Activated CD8-positive, alpha-beta memory T cell treated with anti-CD3 and anti-CD28 coated beads, Interleukin-2, amount 10 ng/mL, durations not matched to agents 7 days and 5 days (primary cell): Measurements from ENCODE around the gene KRAS. TPM values are rescaled to one million over a fixed set of nuclear protein-coding genes. Genes with fewer than 3 reads are reported as not detected.

Source experiments
- ATAC-seq: fragments of 150-1000 bp; cut with Tn5 transposase; one replicate; pipeline ENCODE4 v1.10.0; 2021; ENCODE audit warnings: moderate library complexity
- CTCF ChIA-PET: fragments of 350-600 bp; sonication (Branson Sonifier 250); formaldehyde crosslinking; loops from one replicate; lab custom pipeline; 2021; ENCODE audit warnings: antibody characterized with exemption; lab: Charles Lee
- DNase-seq: peaks from one replicate; pipeline ENCODE4 v3.0.0-alpha.2; 2020
- H3K27ac Mint-ChIP-seq: one replicate; pipeline ENCODE4 v1.8.0; 2021; ENCODE audit warnings: mild to moderate bottlenecking, mixed read lengths
- H3K27me3 Mint-ChIP-seq: one replicate; pipeline ENCODE4 v1.8.0; 2021; ENCODE audit warnings: mixed read lengths
- H3K36me3 Mint-ChIP-seq: one replicate; pipeline ENCODE4 v1.8.0; 2021; ENCODE audit warnings: mild to moderate bottlenecking, mixed read lengths
- H3K4me1 Mint-ChIP-seq: one replicate; pipeline ENCODE4 v1.8.0; 2021; ENCODE audit warnings: mixed read lengths
- H3K4me3 Mint-ChIP-seq: one replicate; pipeline ENCODE4 v1.8.0; 2021; ENCODE audit warnings: mild to moderate bottlenecking, moderate library complexity, mixed read lengths
- H3K9me3 Mint-ChIP-seq: one replicate; pipeline ENCODE4 v1.8.0; 2022; ENCODE audit warnings: low read depth, mixed read lengths
- total RNA-seq, 2 experiments: library from RNA; stranded (reverse); gene quantifications; one replicate each; pipeline ENCODE4 v1.2.3, GENCODE V29; 2021

KRAS gene
- total RNA-seq, 2 experiments from 2014 or later, result 33.7 to 41.6 TPM

DNA sequence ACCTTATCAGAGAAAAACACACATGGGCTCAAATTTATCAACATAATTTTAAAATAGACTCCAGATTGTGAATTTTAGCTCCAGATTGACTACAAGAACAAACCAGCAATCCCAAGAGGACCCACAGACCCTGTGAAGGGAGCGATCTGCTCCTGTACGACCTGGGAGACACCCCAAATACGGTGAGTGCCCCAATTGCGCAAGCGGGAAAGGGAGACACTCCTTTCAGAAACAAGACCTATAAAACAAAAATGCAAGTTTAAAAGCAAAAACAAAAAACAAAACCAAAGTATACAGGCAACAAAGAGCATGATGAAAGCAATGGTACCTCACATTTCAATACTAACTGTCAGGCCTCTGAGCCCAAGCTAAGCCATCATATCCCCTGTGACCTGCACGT lies 87.9 kb downstream of the KRAS start:
- no peak overlapping the region for H3K4me3 Mint-ChIP-seq
- no peaks in the 10 kb centered on the region for H3K36me3 Mint-ChIP-seq
- no peaks in the 10 kb centered on the region for H3K4me1 Mint-ChIP-seq
- DNase-seq (no peak), ATAC-seq (no peak)
- H3K27ac Mint-ChIP-seq, result no peak overlapping the region
- H3K27me3 Mint-ChIP-seq, result peaks cover 3% of the 10 kb centered on the region
- no peaks in the 10 kb centered on the region for H3K9me3 Mint-ChIP-seq
- CTCF ChIA-PET, result interaction anchor here (0.7 to 1.2 kb wide), 3 partner anchors 9 to 225 kb away, joined by 3 to 6 read pairs (median 4); no protein-coding TSS in a partner anchor

DNA sequence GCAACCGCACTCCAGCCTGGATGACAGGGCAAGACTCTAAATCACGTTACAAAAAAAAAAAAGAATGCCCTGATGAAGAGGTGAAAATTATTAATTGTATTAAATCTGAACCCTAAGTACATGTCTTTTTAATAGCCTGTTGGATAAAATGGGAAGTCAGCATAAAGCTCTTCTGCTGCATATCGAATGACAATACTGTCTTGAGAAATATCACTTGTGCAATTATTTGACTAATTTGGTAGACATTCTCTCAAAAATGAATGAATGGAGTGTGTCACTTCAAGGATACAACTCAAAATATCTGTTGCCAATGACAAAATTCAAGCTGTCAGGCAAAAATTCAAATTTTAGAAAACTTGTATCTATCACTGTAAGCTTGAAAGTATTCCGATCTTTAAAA lies 94.7 kb downstream of the KRAS start:
- Mint-ChIP-seq H3K4me3 (no peak overlapping the region), H3K36me3 (no peaks in the 10 kb centered on the region), H3K4me1 (peaks cover 9% of the 10 kb centered on the region), H3K27me3 (peaks cover 3% of the 10 kb centered on the region), H3K9me3 (no peaks in the 10 kb centered on the region), H3K27ac (no peak overlapping the region)
- ATAC-seq, result no peak
- CTCF ChIA-PET, result interaction anchor here (0.7 to 5.2 kb wide), 5 partner anchors 26 to 232 kb away, joined by 3 to 35 read pairs (median 7); no protein-coding TSS in a partner anchor
- DNase-seq, result no peak

- peak overlapping the region; percentile 76 for H3K27ac Mint-ChIP-seq
- H3K36me3 Mint-ChIP-seq, result no peaks in the 10 kb centered on the region
- peaks cover 3% of the 10 kb centered on the region for H3K27me3 Mint-ChIP-seq
- peak overlapping the region; percentile 53 for H3K4me3 Mint-ChIP-seq
- peak; percentile 39 for ATAC-seq
- H3K4me1 Mint-ChIP-seq, result peaks cover 9% of the 10 kb centered on the region
- DNase-seq, result no peak
- no peaks in the 10 kb centered on the region for H3K9me3 Mint-ChIP-seq
- CTCF ChIA-PET, result interaction anchor here (0.9 to 5.2 kb wide), 19 partner anchors 9 to 233 kb away, joined by 3 to 35 read pairs (median 4); partner anchors contain the start of genes DNAI7 and ETFRF1
Measured at GRCh38 chr12:25155022-25155576, 95.6 kb downstream of the KRAS start.

Other genes with a start within 250 kb of the KRAS start
- under 1 TPM in 1 of 2 experiments, not detected in 1; 0.18 TPM for gene DNAI7, start 55.8 kb downstream of the KRAS start, total RNA-seq
- 10 to 100 TPM in 1 of 2 experiments, 1 to 10 TPM in 1; 9.3 to 10.9 TPM for gene ETFRF1, start 55.7 kb downstream of the KRAS start, total RNA-seq